WI38 (cell line): ENCODE data around the gene CD300LB.

Experiments
- H3K4me3 ChIP-seq: 2 replicates; pipeline ENCODE4 v1.5.1; 2011; ENCODE audit warnings: low read depth, mild to moderate bottlenecking, control low read depth, low read length
- CTCF ChIP-seq: IDR thresholded peaks from 2 replicates; pipeline ENCODE4 v1.5.1; 2012; ENCODE audit warnings: low read depth, mild to moderate bottlenecking, control low read depth, low read length

Gene CD300LB

GRCh38 chr17:74485022-74485743 lies 46.1 kb downstream of the CD300LB start:
- no peak for TF ChIP-seq CTCF
- no peak overlapping the region for H3K4me3 ChIP-seq

- H3K4me3 ChIP-seq: no peak overlapping the region
These were observed 47.2 kb downstream of the CD300LB start for GRCh38 chr17:74484066-74484465.

GRCh38 chr17:74481621-74482020 lies 49.7 kb downstream of the CD300LB start:
- TF ChIP-seq CTCF: no peak

More at GRCh38 chr17:74484066-74484465, 47.2 kb downstream of the CD300LB start:
- TF ChIP-seq CTCF: no peak

GRCh38 chr17:74480290-74480689 lies 51.0 kb downstream of the CD300LB start:
- TF ChIP-seq CTCF: no peak
- H3K4me3 ChIP-seq: no peak overlapping the region

More at GRCh38 chr17:74481621-74482020, 49.7 kb downstream of the CD300LB start:
- H3K4me3 ChIP-seq: no peak overlapping the region

- TF ChIP-seq CTCF: no peak
- no peak overlapping the region for H3K4me3 ChIP-seq
These were observed 52.7 kb downstream of the CD300LB start for GRCh38 chr17:74478420-74479100.

GRCh38 chr17:74477411-74477810 lies 53.9 kb downstream of the CD300LB start:
- TF ChIP-seq CTCF: no peak
- H3K4me3 ChIP-seq: no peak overlapping the region

- no peak overlapping the region for H3K4me3 ChIP-seq
- no peak for TF ChIP-seq CTCF
These were observed 56.1 kb downstream of the CD300LB start for GRCh38 chr17:74475189-74475588.
